AG04450 (cell line): ENCODE measurements around the gene HSPE1. TPM values are rescaled to one million over a fixed set of nuclear protein-coding genes. Genes with fewer than 3 reads are reported as not detected.

ENCODE experiments used
- CTCF ChIA-PET: fragments of 300-600, 350-600 bp; formaldehyde crosslinking; extraction: SDS; loops from one replicate; lab custom pipeline; 2022; ENCODE audit warnings: antibody characterized with exemption, inconsistent platforms; lab: Charles Lee
- POLR2A ChIA-PET: fragments of 350-600 bp; formaldehyde crosslinking; extraction: SDS; loops from one replicate; lab custom pipeline; 2021; ENCODE audit warnings: antibody characterized with exemption, inconsistent platforms; lab: Yijun Ruan, JAX
- DNase-seq: peaks from one replicate; pipeline ENCODE4 v3.0.0-alpha.2; 2011; ENCODE audit warnings: low read depth, low spot score
- H3K27ac ChIP-seq: one replicate; pipeline ENCODE4 v1.5.1; 2012; ENCODE audit warnings: low read depth, low read length, control low read depth
- H3K27me3 ChIP-seq: one replicate; pipeline ENCODE4 v1.6.0; 2012; ENCODE audit warnings: low read length; ENCODE audit not compliant: control insufficient read depth, insufficient read depth
- H3K4me3 ChIP-seq: 2 replicates; pipeline ENCODE4 v1.5.1; 2011; ENCODE audit warnings: mild to moderate bottlenecking, low read depth, low read length, control low read depth
- H3K9me3 ChIP-seq: 2 replicates; pipeline ENCODE4 v1.5.1; 2012; ENCODE audit warnings: low read length; ENCODE audit not compliant: control insufficient read depth, insufficient read depth
- CTCF ChIP-seq: IDR thresholded peaks from 2 replicates; pipeline ENCODE4 v1.5.1; 2011; ENCODE audit warnings: low read depth, low read length, control low read depth, inconsistent platforms
- polyA plus RNA-seq: library from polyadenylated mRNA; depleted of rRNA; stranded (reverse); fragments of >200 nt; gene quantifications from 2 replicates; pipeline ENCODE4 v1.2.3, GENCODE V29; 2011

Gene HSPE1
- polyA plus RNA-seq, 1 experiment: 134 TPM

- no peak for DNase-seq
- no peak overlapping the region for H3K27ac ChIP-seq
- no peak overlapping the region for H3K4me3 ChIP-seq
- no peak for TF ChIP-seq CTCF
- ChIA-PET POLR2A (no interaction called here), CTCF (no interaction called here)
- H3K9me3 ChIP-seq: no peaks in the 10 kb centered on the region; the same call in 1 of the 2 replicates
- no peaks in the 10 kb centered on the region for H3K27me3 ChIP-seq
Observed at GRCh38 chr2:197496695-197497094, 3.5 kb upstream of the HSPE1 start.

- no peak for TF ChIP-seq CTCF
- Histone ChIP-seq H3K4me3 (peak overlapping the region; percentile 87), H3K9me3 (no peaks in the 10 kb centered on the region; the same call in 1 of the 2 replicates), H3K27me3 (no peaks in the 10 kb centered on the region), H3K27ac (no peak overlapping the region)
- no peak for DNase-seq
- ChIA-PET POLR2A (interaction anchor here (1.7 to 4.3 kb wide), 2 partner anchors 19 to 44 kb away, joined by 7 to 47 read pairs; partner anchors contain the start of genes COQ10B and MOB4), CTCF (no interaction called here)
Observed at GRCh38 chr2:197497326-197497725, 2.9 kb upstream of the HSPE1 start.

GRCh38 chr2:197498235-197498936, 1.8 kb upstream of the HSPE1 start:
- POLR2A ChIA-PET: interaction anchor here (1.7 to 4.3 kb wide), 3 partner anchors 18 to 63 kb away, joined by 7 to 47 read pairs (median 13); partner anchors contain the start of genes COQ10B, MOB4 and SF3B1

GRCh38 chr2:197498937-197499593, 1.1 kb upstream of the HSPE1 start:
- POLR2A ChIA-PET: interaction anchor here (0.9 to 4.3 kb wide), 7 partner anchors 14 to 177 kb away, joined by 3 to 47 read pairs (median 7); partner anchors contain the start of genes COQ10B, MOB4, RFTN2 and SF3B1
- DNase-seq: no peak
- CTCF ChIA-PET: no interaction called here

More at GRCh38 chr2:197498235-197498936, 1.8 kb upstream of the HSPE1 start:
- Histone ChIP-seq H3K9me3 (no peaks in the 10 kb centered on the region; the same call in 1 of the 2 replicates), H3K4me3 (peak overlapping the region; percentile 87), H3K27ac (no peak overlapping the region), H3K27me3 (no peaks in the 10 kb centered on the region)
- TF ChIP-seq CTCF: no peak
- CTCF ChIA-PET: no interaction called here
- DNase-seq: no peak

More at GRCh38 chr2:197498937-197499593, 1.1 kb upstream of the HSPE1 start:
- Histone ChIP-seq H3K27ac (peak overlapping the region; percentile 66), H3K27me3 (no peaks in the 10 kb centered on the region), H3K9me3 (no peaks in the 10 kb centered on the region; the same call in 1 of the 2 replicates), H3K4me3 (peak overlapping the region; percentile 87)
- TF ChIP-seq CTCF: no peak
